Neural cell (in vitro differentiated cells): ENCODE data around the gene CHRDL2. TPM values are rescaled to one million over a fixed set of nuclear protein-coding genes. Genes with fewer than 3 reads are reported as not detected.

Source experiments
- H2AFZ ChIP-seq: fragments of 200-600, 300-800 bp; sonication (generic), shearing (Covaris generic); 2 replicates; pipeline ENCODE4 v1.6.0; 2014; ENCODE audit warnings: low read depth, mild to moderate bottlenecking, antibody characterized with exemption, low read length, moderate library complexity
- H3F3A ChIP-seq: fragments of 200-600 bp; shearing (Covaris generic); 2 replicates; pipeline ENCODE4 v1.6.1; 2016; ENCODE audit warnings: mild to moderate bottlenecking, moderate library complexity, mixed read lengths, antibody characterized with exemption, low read length; ENCODE audit not compliant: insufficient read depth, poor library complexity, severe bottlenecking
- H3K27ac ChIP-seq: fragments of 200-600, 300-800 bp; sonication (generic), shearing (Covaris generic); 2 replicates; pipeline ENCODE4 v1.5.1; 2014; ENCODE audit warnings: mild to moderate bottlenecking, low read length, moderate library complexity
- H3K27me3 ChIP-seq: fragments of 300-800, 200-600 bp; sonication (generic), shearing (Covaris generic); 2 replicates; pipeline ENCODE4 v1.6.0; 2014; ENCODE audit warnings: mild to moderate bottlenecking, low read depth, low read length, moderate library complexity; ENCODE audit not compliant: insufficient read depth
- H3K36me3 ChIP-seq: fragments of 300-800, 200-600 bp; sonication (generic), shearing (Covaris generic); 2 replicates; pipeline ENCODE4 v1.5.1; 2014; ENCODE audit warnings: mild to moderate bottlenecking, antibody characterized with exemption, low read length, moderate library complexity; ENCODE audit not compliant: insufficient read depth
- H3K4me2 ChIP-seq: fragments of 300-800, 200-600 bp; sonication (generic), shearing (Covaris generic); 2 replicates; pipeline ENCODE4 v1.6.0; 2014; ENCODE audit warnings: mild to moderate bottlenecking, low read length
- H3K4me3 ChIP-seq: fragments of 300-800, 200-600 bp; sonication (generic), shearing (Covaris generic); 2 replicates; pipeline ENCODE4 v1.5.1; 2014; ENCODE audit warnings: mild to moderate bottlenecking, low read length, moderate library complexity
- H3K79me2 ChIP-seq: fragments of 200-600 bp; shearing (Covaris generic); replicated peaks from 2 replicates; pipeline ENCODE4 v1.6.0; 2014; ENCODE audit warnings: mild to moderate bottlenecking, low read length, moderate library complexity; ENCODE audit not compliant: insufficient read depth
- H3K9ac ChIP-seq: fragments of 300-800, 200-600 bp; sonication (generic), shearing (Covaris generic); 2 replicates; pipeline ENCODE4 v1.6.1; 2016; ENCODE audit warnings: mild to moderate bottlenecking, low read length, mixed read lengths
- H3K9me2 ChIP-seq: fragments of 200-600 bp; shearing (Covaris generic); 2 replicates; pipeline ENCODE4 v1.6.1; 2016; ENCODE audit warnings: mild to moderate bottlenecking, low read length, mixed read lengths; ENCODE audit not compliant: insufficient read depth
- H3K9me3 ChIP-seq: fragments of 200-600, 300-800 bp; sonication (generic), shearing (Covaris generic); 2 replicates; pipeline ENCODE4 v1.6.1; 2016; ENCODE audit warnings: mild to moderate bottlenecking, mixed run types, low read length, moderate library complexity, mixed read lengths
- H4K20me1 ChIP-seq: fragments of 200-600 bp; shearing (Covaris generic); 2 replicates; pipeline ENCODE4 v1.6.1; 2016; ENCODE audit warnings: mild to moderate bottlenecking, mixed run types; ENCODE audit not compliant: insufficient read depth
- EP300 ChIP-seq: fragments of 450-650 bp; conservative IDR thresholded peaks from 2 replicates; pipeline ENCODE4 v1.6.1; 2014; ENCODE audit warnings: antibody characterized with exemption, mild to moderate bottlenecking, moderate library complexity; ENCODE audit not compliant: poor library complexity, severe bottlenecking
- EZH2 ChIP-seq: fragments of 200-600, 300-800 bp; shearing (Covaris generic), sonication (generic); IDR thresholded peaks from 2 replicates; pipeline ENCODE4 v1.6.1; 2014; ENCODE audit warnings: antibody characterized with exemption, low read length, borderline replicate concordance, mild to moderate bottlenecking; ENCODE audit not compliant: insufficient read depth, poor library complexity, severe bottlenecking
- MXI1 ChIP-seq: fragments of 450-650 bp; conservative IDR thresholded peaks from 2 replicates; pipeline ENCODE4 v1.6.1; 2014; ENCODE audit warnings: antibody characterized with exemption, mild to moderate bottlenecking; ENCODE audit not compliant: poor library complexity, severe bottlenecking
- POLR2AphosphoS5 ChIP-seq: IDR thresholded peaks from 2 replicates; pipeline ENCODE4 v1.6.1; 2012
- RAD21 ChIP-seq: fragments of 450-650 bp; conservative IDR thresholded peaks from 2 replicates; pipeline ENCODE4 v1.6.1; 2014; ENCODE audit warnings: antibody characterized with exemption, mild to moderate bottlenecking, moderate library complexity
- SMC3 ChIP-seq: fragments of 450-650 bp; conservative IDR thresholded peaks from 2 replicates; pipeline ENCODE4 v1.6.1; 2014; ENCODE audit warnings: antibody characterized with exemption, mild to moderate bottlenecking, moderate library complexity; ENCODE audit not compliant: poor library complexity
- TAF1 ChIP-seq: IDR thresholded peaks from 2 replicates; pipeline ENCODE4 v1.6.1; 2012; ENCODE audit warnings: low read depth
- polyA plus RNA-seq: library from polyadenylated mRNA; depleted of rRNA; stranded (reverse); fragments of >200 nt; gene quantifications from 2 replicates; pipeline ENCODE4 v1.2.3, GENCODE V29; 2014
- TF ChIP-seq, protein P1 (sequence below): fragments of 450-650 bp; IDR thresholded peaks from 2 replicates; pipeline ENCODE4 v1.5.1; 2014; ENCODE audit warnings: antibody characterized with exemption, mild to moderate bottlenecking, moderate library complexity; ENCODE audit not compliant: poor library complexity, severe bottlenecking
- TF ChIP-seq, protein P2 (sequence below): IDR thresholded peaks from 2 replicates; pipeline ENCODE4 v1.6.1; 2012; ENCODE audit warnings: borderline replicate concordance

The CHRDL2 gene
- polyA plus RNA-seq, 1 donor from 2014 or later = not detected

DNA sequence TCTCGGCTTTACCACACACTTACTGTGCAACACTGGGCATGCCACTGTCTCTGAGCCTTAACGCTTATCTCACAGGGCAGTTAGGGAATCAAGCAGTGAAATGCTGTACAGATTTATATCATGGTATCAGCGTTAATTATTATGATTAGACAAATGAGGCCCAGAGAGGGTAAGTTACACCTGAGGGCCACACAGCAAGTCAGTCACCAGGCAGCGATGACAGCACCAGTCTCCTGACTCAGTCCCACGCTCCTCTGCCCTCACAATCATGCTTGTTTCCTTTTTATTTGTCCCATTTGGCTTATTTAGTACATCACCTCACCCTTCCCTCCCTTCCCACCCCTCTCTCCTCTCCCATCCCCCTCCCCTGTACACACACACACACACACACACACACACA, 12.2 kb downstream of the CHRDL2 start:
- no peaks in the 10 kb centered on the region for H3K79me2 ChIP-seq
- no peak overlapping the region for H2AFZ ChIP-seq
- H3K36me3 ChIP-seq = no peaks in the 10 kb centered on the region
- H3K9me2 ChIP-seq = no peaks in the 10 kb centered on the region
- H3K27ac ChIP-seq = no peak overlapping the region
- H3K9ac ChIP-seq = no peak overlapping the region
- no peak overlapping the region for H3K4me3 ChIP-seq
- H3K9me3 ChIP-seq = no peaks in the 10 kb centered on the region
- no peaks in the 10 kb centered on the region for H4K20me1 ChIP-seq
- no peak overlapping the region for H3K4me2 ChIP-seq
- no peaks in the 10 kb centered on the region for H3K27me3 ChIP-seq
- no peaks in the 10 kb centered on the region for H3F3A ChIP-seq
- TF ChIP-seq SMC3 (no peak), EP300 (no peak), TAF1 (no peak), EZH2 (no peak), MXI1 (no peak), POLR2AphosphoS5 (no peak), RAD21 (no peak)
- TF ChIP-seq, protein P1, sequence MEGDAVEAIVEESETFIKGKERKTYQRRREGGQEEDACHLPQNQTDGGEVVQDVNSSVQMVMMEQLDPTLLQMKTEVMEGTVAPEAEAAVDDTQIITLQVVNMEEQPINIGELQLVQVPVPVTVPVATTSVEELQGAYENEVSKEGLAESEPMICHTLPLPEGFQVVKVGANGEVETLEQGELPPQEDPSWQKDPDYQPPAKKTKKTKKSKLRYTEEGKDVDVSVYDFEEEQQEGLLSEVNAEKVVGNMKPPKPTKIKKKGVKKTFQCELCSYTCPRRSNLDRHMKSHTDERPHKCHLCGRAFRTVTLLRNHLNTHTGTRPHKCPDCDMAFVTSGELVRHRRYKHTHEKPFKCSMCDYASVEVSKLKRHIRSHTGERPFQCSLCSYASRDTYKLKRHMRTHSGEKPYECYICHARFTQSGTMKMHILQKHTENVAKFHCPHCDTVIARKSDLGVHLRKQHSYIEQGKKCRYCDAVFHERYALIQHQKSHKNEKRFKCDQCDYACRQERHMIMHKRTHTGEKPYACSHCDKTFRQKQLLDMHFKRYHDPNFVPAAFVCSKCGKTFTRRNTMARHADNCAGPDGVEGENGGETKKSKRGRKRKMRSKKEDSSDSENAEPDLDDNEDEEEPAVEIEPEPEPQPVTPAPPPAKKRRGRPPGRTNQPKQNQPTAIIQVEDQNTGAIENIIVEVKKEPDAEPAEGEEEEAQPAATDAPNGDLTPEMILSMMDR = no peak
- TF ChIP-seq, protein P2, sequence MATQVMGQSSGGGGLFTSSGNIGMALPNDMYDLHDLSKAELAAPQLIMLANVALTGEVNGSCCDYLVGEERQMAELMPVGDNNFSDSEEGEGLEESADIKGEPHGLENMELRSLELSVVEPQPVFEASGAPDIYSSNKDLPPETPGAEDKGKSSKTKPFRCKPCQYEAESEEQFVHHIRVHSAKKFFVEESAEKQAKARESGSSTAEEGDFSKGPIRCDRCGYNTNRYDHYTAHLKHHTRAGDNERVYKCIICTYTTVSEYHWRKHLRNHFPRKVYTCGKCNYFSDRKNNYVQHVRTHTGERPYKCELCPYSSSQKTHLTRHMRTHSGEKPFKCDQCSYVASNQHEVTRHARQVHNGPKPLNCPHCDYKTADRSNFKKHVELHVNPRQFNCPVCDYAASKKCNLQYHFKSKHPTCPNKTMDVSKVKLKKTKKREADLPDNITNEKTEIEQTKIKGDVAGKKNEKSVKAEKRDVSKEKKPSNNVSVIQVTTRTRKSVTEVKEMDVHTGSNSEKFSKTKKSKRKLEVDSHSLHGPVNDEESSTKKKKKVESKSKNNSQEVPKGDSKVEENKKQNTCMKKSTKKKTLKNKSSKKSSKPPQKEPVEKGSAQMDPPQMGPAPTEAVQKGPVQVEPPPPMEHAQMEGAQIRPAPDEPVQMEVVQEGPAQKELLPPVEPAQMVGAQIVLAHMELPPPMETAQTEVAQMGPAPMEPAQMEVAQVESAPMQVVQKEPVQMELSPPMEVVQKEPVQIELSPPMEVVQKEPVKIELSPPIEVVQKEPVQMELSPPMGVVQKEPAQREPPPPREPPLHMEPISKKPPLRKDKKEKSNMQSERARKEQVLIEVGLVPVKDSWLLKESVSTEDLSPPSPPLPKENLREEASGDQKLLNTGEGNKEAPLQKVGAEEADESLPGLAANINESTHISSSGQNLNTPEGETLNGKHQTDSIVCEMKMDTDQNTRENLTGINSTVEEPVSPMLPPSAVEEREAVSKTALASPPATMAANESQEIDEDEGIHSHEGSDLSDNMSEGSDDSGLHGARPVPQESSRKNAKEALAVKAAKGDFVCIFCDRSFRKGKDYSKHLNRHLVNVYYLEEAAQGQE = no peak

GRCh38 chr11:74717221-74717969, 13.8 kb downstream of the CHRDL2 start:
- Histone ChIP-seq H3K4me3 (no peak overlapping the region), H3K36me3 (no peaks in the 10 kb centered on the region), H3K4me2 (no peak overlapping the region), H3K9me3 (no peaks in the 10 kb centered on the region), H3K27ac (no peak overlapping the region), H3K79me2 (no peaks in the 10 kb centered on the region), H4K20me1 (no peaks in the 10 kb centered on the region), H3K9ac (no peak overlapping the region), H2AFZ (no peak overlapping the region), H3K27me3 (no peaks in the 10 kb centered on the region), H3K9me2 (no peaks in the 10 kb centered on the region), H3F3A (no peaks in the 10 kb centered on the region)
- TF ChIP-seq EZH2 (no peak), EP300 (no peak), TAF1 (no peak), POLR2AphosphoS5 (no peak)
